ENCODE results near the gene PRUNE1.

PRUNE1 gene

GRCh38 chr1:151008244-151009205, at the start of gene PRUNE1:
Gene PRUNE1, plus strand, starts transcription at chr1:151008449. Its CDS starts 184 bp downstream, at chr1:151008633.
- DNase-seq: peak; percentile 86 to 90

GRCh38 chr1:150960646-150961045, 47.6 kb upstream of the PRUNE1 start:
- DNase-seq: no peak

- no peak for DNase-seq
Measured at GRCh38 chr1:150961756-150962155, 46.5 kb upstream of the PRUNE1 start.

GRCh38 chr1:150963321-150964163, 44.7 kb upstream of the PRUNE1 start:
- DNase-seq: no peak

GRCh38 chr1:150964164-150964489, 44.1 kb upstream of the PRUNE1 start:
- DNase-seq: no peak

GRCh38 chr1:150965605-150966004, 42.6 kb upstream of the PRUNE1 start:
- no peak for DNase-seq

- no peak for DNase-seq
Measured at GRCh38 chr1:150966011-150966410, 42.2 kb upstream of the PRUNE1 start.

GRCh38 chr1:150967936-150968335, 40.3 kb upstream of the PRUNE1 start:
- no peak for DNase-seq

GRCh38 chr1:150968491-150968890, 39.8 kb upstream of the PRUNE1 start:
- no peak for DNase-seq

GRCh38 chr1:150969626-150970025, 38.6 kb upstream of the PRUNE1 start:
- no peak for DNase-seq

GRCh38 chr1:150970808-150971582, 37.3 kb upstream of the PRUNE1 start:
- peak in 1 of 2 experiments; percentile 5 for DNase-seq

GRCh38 chr1:150971583-150972416, 36.4 kb upstream of the PRUNE1 start:
- peak in 1 of 2 experiments; percentile 17 for DNase-seq

- DNase-seq: no peak
Measured at GRCh38 chr1:150972417-150972940, 35.8 kb upstream of the PRUNE1 start.

GRCh38 chr1:150973258-150973835, 34.9 kb upstream of the PRUNE1 start:
- DNase-seq: no peak

- peak; percentile 22 to 23 for DNase-seq
Measured at GRCh38 chr1:150973836-150974579, 34.2 kb upstream of the PRUNE1 start.

GRCh38 chr1:150974580-150975478, 33.4 kb upstream of the PRUNE1 start, which contains the start of gene CERS2:
Gene CERS2, minus strand, starts transcription at chr1:150974835. Its CDS starts 5,745 bp downstream, at chr1:150969090.
- peak; percentile 43 to 49 for DNase-seq

GRCh38 chr1:150976401-150976821, 31.8 kb upstream of the PRUNE1 start:
- DNase-seq: no peak

GRCh38 chr1:150976879-150977694, 31.2 kb upstream of the PRUNE1 start:
- DNase-seq: peak; percentile 83 to 88

All from AML-193 (cell line).